ENCODE results near the gene HNRNPL.
"Not testable (repeated sequence)": the region's sequence is repeated elsewhere in the genome, so short reads cannot be mapped to it uniquely, and the experiment has no call there.

Gene HNRNPL

GRCh38 chr19:38812009-38812840 is 37.6 kb downstream of the HNRNPL start:
- ATAC-seq: no peak
- TF ChIP-seq OSR1 (CRISPR knock-in tag; IDR thresholded peaks at IDR 0.05) (no peak), ZFP3 (CRISPR knock-in tag; IDR thresholded peaks at IDR 0.05) (no peak)

DNA sequence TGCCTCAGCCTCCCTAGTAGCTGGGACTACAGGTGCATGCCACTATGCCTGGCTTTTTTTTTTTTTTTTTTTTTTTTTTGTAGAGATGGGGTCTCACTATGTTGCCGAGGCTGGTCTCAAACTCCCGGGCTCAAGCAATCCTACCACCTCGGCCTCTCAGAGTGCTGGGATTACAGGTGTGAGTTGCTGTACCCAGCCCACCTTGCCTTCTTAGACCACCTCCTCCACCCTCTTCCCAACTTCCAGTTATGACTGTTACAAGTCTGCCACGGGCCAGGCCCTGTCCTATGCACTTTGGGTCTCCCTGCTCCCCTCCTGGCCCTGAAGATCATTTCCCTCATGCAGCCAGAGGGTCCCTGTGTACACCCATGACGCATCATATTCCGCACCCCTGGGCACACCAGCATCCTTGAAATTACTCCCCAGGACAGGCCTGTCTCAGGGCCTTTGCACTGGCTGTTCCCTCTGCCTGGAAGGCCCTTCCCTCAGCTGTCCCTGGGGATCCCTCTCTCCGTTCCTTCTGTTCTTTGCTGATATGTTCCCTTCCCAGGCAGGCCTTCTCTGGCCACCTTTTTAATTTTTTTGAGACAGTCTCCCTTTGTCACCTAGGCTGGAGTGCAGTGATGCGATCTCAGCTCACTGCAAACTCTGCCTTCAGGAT is 40.1 kb downstream of the HNRNPL start:
- no peak for ATAC-seq
- no peak for TF ChIP-seq ZFP30 (CRISPR knock-in tag; IDR thresholded peaks at IDR 0.05)
- TF ChIP-seq PATZ1 (CRISPR knock-in tag; IDR thresholded peaks at IDR 0.05; ENCODE audit: borderline replicate concordance): no peak
- no peak for TF ChIP-seq PPARA (CRISPR knock-in tag; IDR thresholded peaks at IDR 0.05; ENCODE audit: borderline replicate concordance)
- no peak for TF ChIP-seq OSR1 (CRISPR knock-in tag; IDR thresholded peaks at IDR 0.05)
- no peak for TF ChIP-seq CSRNP3 (CRISPR knock-in tag; IDR thresholded peaks at IDR 0.05)
- no peak for TF ChIP-seq ZNF565 (CRISPR knock-in tag; conservative IDR thresholded peaks at IDR 0.05; ENCODE audit: low read depth)
- TF ChIP-seq, protein P1, sequence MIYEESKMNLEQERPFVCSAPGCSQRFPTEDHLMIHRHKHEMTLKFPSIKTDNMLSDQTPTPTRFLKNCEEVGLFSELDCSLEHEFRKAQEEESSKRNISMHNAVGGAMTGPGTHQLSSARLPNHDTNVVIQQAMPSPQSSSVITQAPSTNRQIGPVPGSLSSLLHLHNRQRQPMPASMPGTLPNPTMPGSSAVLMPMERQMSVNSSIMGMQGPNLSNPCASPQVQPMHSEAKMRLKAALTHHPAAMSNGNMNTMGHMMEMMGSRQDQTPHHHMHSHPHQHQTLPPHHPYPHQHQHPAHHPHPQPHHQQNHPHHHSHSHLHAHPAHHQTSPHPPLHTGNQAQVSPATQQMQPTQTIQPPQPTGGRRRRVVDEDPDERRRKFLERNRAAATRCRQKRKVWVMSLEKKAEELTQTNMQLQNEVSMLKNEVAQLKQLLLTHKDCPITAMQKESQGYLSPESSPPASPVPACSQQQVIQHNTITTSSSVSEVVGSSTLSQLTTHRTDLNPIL (CRISPR knock-in tag; IDR thresholded peaks at IDR 0.05; ENCODE audit: low read depth): no peak
- TF ChIP-seq CSDC2 (CRISPR knock-in tag; IDR thresholded peaks at IDR 0.05): no peak

GRCh38 chr19:38808741-38809140 is 41.0 kb downstream of the HNRNPL start:
- ATAC-seq: no peak
- TF ChIP-seq TCF4 (CRISPR knock-in tag; IDR thresholded peaks at IDR 0.05; ENCODE audit: borderline replicate concordance) (no peak), ZNF565 (CRISPR knock-in tag; conservative IDR thresholded peaks at IDR 0.05; ENCODE audit: low read depth) (no peak), TOX (CRISPR knock-in tag; IDR thresholded peaks at IDR 0.05; ENCODE audit: borderline replicate concordance) (no peak), POU6F1 (CRISPR knock-in tag; IDR thresholded peaks at IDR 0.05; ENCODE audit: borderline replicate concordance, low read depth) (no peak), ZNF8 (CRISPR knock-in tag; IDR thresholded peaks at IDR 0.05) (no peak), PPARA (CRISPR knock-in tag; IDR thresholded peaks at IDR 0.05; ENCODE audit: borderline replicate concordance) (no peak), SNAI2 (CRISPR knock-in tag; IDR thresholded peaks at IDR 0.05) (no peak), CSRNP3 (CRISPR knock-in tag; IDR thresholded peaks at IDR 0.05) (no peak), ZNF70 (CRISPR knock-in tag; IDR thresholded peaks at IDR 0.05) (no peak), ESRRG (CRISPR knock-in tag; IDR thresholded peaks at IDR 0.05) (no peak)
- TF ChIP-seq, protein P2, sequence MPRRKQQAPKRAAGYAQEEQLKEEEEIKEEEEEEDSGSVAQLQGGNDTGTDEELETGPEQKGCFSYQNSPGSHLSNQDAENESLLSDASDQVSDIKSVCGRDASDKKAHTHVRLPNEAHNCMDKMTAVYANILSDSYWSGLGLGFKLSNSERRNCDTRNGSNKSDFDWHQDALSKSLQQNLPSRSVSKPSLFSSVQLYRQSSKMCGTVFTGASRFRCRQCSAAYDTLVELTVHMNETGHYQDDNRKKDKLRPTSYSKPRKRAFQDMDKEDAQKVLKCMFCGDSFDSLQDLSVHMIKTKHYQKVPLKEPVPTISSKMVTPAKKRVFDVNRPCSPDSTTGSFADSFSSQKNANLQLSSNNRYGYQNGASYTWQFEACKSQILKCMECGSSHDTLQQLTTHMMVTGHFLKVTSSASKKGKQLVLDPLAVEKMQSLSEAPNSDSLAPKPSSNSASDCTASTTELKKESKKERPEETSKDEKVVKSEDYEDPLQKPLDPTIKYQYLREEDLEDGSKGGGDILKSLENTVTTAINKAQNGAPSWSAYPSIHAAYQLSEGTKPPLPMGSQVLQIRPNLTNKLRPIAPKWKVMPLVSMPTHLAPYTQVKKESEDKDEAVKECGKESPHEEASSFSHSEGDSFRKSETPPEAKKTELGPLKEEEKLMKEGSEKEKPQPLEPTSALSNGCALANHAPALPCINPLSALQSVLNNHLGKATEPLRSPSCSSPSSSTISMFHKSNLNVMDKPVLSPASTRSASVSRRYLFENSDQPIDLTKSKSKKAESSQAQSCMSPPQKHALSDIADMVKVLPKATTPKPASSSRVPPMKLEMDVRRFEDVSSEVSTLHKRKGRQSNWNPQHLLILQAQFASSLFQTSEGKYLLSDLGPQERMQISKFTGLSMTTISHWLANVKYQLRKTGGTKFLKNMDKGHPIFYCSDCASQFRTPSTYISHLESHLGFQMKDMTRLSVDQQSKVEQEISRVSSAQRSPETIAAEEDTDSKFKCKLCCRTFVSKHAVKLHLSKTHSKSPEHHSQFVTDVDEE (CRISPR knock-in tag; IDR thresholded peaks at IDR 0.05): no peak

DNA sequence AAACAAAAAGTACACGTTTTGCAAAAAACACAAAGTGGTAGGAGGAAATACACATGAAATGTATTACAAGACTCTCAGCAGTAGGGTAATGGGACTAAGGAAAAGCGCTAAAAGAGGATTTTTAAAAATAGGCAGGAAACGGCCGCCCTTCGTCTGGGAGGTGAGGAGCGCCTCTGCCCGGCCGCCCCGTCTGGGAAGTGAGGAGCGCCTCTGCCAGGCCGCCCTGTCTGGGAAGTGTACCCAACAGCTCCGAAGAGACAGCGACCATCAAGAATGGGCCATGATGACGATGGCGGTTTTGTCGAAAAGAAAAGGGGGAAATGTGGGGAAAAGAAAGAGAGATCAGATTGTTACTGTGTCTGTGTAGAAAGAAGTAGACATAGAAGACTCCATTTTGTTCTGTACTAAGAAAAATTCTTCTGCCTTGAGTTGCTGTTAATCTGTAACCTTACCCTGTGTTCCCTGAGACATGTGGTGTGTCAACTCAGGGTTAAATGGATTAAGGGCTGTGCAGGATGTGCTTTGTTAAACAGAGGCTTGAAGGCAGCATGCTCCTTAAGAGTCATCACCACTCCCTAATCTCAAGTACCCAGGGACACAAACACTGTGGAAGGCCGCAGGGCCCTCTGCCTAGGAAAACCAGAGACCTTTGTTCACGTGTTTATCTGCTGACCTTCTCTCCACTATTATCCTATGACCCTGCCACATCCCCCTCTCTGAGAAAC is 42.2 kb downstream of the HNRNPL start:
- not testable (repeated sequence) for ATAC-seq

Measured in SK-N-SH treated with all-trans-retinoic acid at 6 μM for 48 hours (cell line).